ENCODE results near the gene SSBP2. TPM values are rescaled to one million over a fixed set of nuclear protein-coding genes. Genes with fewer than 3 reads are reported as not detected.

The SSBP2 gene
- total RNA-seq, 1 experiment from 2014 or later = 5.2 TPM

DNA sequence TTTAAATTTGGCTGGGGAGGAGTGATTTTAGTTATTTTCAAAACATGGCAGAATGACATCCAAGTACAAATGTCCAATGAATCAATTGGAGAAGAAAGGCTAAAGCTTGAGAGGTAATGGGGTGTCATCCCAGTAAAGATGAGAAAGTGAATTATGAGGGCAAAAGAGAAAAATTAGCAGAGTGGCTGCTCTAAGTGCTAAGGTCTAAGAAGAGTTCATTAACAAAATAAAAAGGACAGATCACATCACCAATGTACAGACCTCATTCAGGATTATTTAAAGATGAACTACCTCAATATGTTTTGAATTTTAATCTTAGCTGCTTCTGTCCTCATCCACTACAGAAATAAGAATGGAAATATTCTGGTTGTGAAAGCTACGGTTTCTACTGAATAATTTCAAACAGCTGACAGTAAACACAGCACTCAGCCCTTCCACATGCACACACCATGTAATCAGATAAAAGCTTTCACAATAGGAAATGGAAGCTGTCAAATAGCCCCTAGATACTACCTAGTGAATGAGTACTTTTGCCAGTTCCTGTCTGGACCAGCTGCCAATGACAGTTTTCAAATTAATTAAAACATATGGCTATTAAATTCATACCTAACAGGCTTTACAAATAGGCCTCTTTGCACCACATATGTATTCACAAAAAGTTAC, 171.5 kb downstream of the SSBP2 start:
- Histone ChIP-seq H3K9ac (ENCODE audit: low read length) (no peak overlapping the region), H2AFZ (ENCODE audit: low read depth, low read length, poor library complexity, severe bottlenecking) (no peak overlapping the region), H4K20me1 (ENCODE audit: insufficient read depth) (no peaks in the 10 kb centered on the region), H3K9me2 (ENCODE audit: insufficient read depth) (no peaks in the 10 kb centered on the region), H3K4me2 (ENCODE audit: low read length) (no peak overlapping the region), H3K27me3 (ENCODE audit: insufficient read depth, low read length) (no peaks in the 10 kb centered on the region), H3K4me1 (ENCODE audit: control insufficient read depth in 1 of 2, insufficient read depth in 2 of 2, low read length in 2 of 2) (no peaks in the 10 kb centered on the region), H3K36me3 (ENCODE audit: control insufficient read depth in 1 of 2, insufficient read depth in 2 of 2, low read length in 2 of 2) (no peaks in the 10 kb centered on the region), H3K27ac (ENCODE audit: low read depth, low read length) (no peak overlapping the region), H3K79me2 (ENCODE audit: insufficient read depth, low read length) (no peaks in the 10 kb centered on the region), H3K9me3 (ENCODE audit: control insufficient read depth in 1 of 2, insufficient read depth in 1 of 2, low read depth in 1 of 2, low read length in 2 of 2) (no peaks in the 10 kb centered on the region), H3K4me3 (replicated peaks in 1 of 2; ENCODE audit: low read depth in 1 of 2, low read length in 2 of 2) (no peak overlapping the region)
- POLR2A ChIA-PET = no interaction called here
- ATAC-seq = no peak
- intact Hi-C loops (cut with micrococcal nuclease) = no loop called here
- no peak for TF ChIP-seq CBX3 (IDR thresholded peaks at IDR 0.05; ENCODE audit: low read depth)
- BruUV-seq (replicated peaks) = no TSS peak
- RAD21 ChIA-PET (ENCODE audit: low non-redundant PET in 1 of 2, low total read pairs in 2 of 2, uncharacterized antibody in 2 of 2, unreplicated experiment in 2 of 2) = no interaction called here
- CTCF ChIA-PET = no interaction called here
- DNase-seq (ENCODE audit: low read depth, low spot score) = no peak

DNA sequence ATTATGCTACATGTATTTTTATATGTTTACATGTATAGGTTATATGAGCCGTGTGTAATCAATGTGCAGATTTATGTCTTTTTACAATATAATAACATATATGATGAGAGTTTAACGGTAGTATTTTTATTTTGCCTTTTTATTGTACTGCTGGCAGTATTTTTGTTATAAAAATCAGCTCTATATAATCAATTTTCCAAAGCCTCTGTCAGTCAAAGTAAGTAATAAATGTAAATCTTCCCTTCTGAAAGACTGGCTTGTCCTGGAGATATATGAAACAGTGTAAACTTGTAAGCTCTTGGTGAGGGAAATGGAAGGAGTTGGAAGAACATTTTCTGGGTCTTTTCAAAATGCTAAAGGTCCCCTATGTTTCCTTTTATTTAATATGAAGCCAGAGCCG, 173.8 kb downstream of the SSBP2 start:
- RAD21 ChIA-PET (ENCODE audit: low non-redundant PET in 1 of 2, low total read pairs in 2 of 2, uncharacterized antibody in 2 of 2, unreplicated experiment in 2 of 2) = no interaction called here
- Histone ChIP-seq H3K9me2 (ENCODE audit: insufficient read depth) (no peaks in the 10 kb centered on the region), H3K9ac (ENCODE audit: low read length) (no peak overlapping the region), H2AFZ (ENCODE audit: low read depth, low read length, poor library complexity, severe bottlenecking) (no peak overlapping the region), H3K79me2 (ENCODE audit: insufficient read depth, low read length) (no peaks in the 10 kb centered on the region), H3K27me3 (ENCODE audit: insufficient read depth, low read length) (no peaks in the 10 kb centered on the region), H4K20me1 (ENCODE audit: insufficient read depth) (no peaks in the 10 kb centered on the region), H3K27ac (ENCODE audit: low read depth, low read length) (no peak overlapping the region), H3K4me3 (replicated peaks in 1 of 2; ENCODE audit: low read depth in 1 of 2, low read length in 2 of 2) (no peak overlapping the region), H3K4me2 (ENCODE audit: low read length) (no peak overlapping the region), H3K36me3 (ENCODE audit: control insufficient read depth in 1 of 2, insufficient read depth in 2 of 2, low read length in 2 of 2) (no peaks in the 10 kb centered on the region), H3K9me3 (ENCODE audit: control insufficient read depth in 1 of 2, insufficient read depth in 1 of 2, low read depth in 1 of 2, low read length in 2 of 2) (no peaks in the 10 kb centered on the region), H3K4me1 (ENCODE audit: control insufficient read depth in 1 of 2, insufficient read depth in 2 of 2, low read length in 2 of 2) (no peaks in the 10 kb centered on the region)
- no TSS peak for BruUV-seq (replicated peaks)
- CTCF ChIA-PET = no interaction called here
- DNase-seq (ENCODE audit: low read depth, low spot score) (no peak), ATAC-seq (no peak)
- POLR2A ChIA-PET = no interaction called here
- intact Hi-C loops (cut with micrococcal nuclease) = no loop called here
- TF ChIP-seq ZFX (IDR thresholded peaks at IDR 0.05) (no peak), SIN3A (IDR thresholded peaks at IDR 0.05; ENCODE audit: low read depth) (no peak), CEBPB (IDR thresholded peaks at IDR 0.05; ENCODE audit: low read depth) (no peak), RAD21 (IDR thresholded peaks at IDR 0.05; ENCODE audit: low read depth) (no peak), ELF1 (IDR thresholded peaks at IDR 0.05; ENCODE audit: borderline replicate concordance, low read depth) (no peak), SRF (IDR thresholded peaks at IDR 0.05; ENCODE audit: low read depth) (no peak), FOSL1 (IDR thresholded peaks at IDR 0.05; ENCODE audit: low read depth) (no peak), EZH2phosphoT487 (IDR thresholded peaks at IDR 0.05; ENCODE audit: borderline replicate concordance) (no peak), CBX3 (IDR thresholded peaks at IDR 0.05; ENCODE audit: low read depth) (no peak), POLR2AphosphoS5 (IDR thresholded peaks at IDR 0.05; ENCODE audit: low read depth, low read length) (no peak), EGR1 (IDR thresholded peaks at IDR 0.05; ENCODE audit: low read depth) (no peak)
- TF ChIP-seq, protein P1, sequence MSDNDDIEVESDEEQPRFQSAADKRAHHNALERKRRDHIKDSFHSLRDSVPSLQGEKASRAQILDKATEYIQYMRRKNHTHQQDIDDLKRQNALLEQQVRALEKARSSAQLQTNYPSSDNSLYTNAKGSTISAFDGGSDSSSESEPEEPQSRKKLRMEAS (IDR thresholded peaks at IDR 0.05) = no peak
- TF ChIP-seq, protein P2, sequence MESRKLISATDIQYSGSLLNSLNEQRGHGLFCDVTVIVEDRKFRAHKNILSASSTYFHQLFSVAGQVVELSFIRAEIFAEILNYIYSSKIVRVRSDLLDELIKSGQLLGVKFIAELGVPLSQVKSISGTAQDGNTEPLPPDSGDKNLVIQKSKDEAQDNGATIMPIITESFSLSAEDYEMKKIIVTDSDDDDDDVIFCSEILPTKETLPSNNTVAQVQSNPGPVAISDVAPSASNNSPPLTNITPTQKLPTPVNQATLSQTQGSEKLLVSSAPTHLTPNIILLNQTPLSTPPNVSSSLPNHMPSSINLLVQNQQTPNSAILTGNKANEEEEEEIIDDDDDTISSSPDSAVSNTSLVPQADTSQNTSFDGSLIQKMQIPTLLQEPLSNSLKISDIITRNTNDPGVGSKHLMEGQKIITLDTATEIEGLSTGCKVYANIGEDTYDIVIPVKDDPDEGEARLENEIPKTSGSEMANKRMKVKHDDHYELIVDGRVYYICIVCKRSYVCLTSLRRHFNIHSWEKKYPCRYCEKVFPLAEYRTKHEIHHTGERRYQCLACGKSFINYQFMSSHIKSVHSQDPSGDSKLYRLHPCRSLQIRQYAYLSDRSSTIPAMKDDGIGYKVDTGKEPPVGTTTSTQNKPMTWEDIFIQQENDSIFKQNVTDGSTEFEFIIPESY (IDR thresholded peaks at IDR 0.05; ENCODE audit: extremely low read depth, insufficient replicate concordance, low read length) = no peak
- TF ChIP-seq, protein P3, sequence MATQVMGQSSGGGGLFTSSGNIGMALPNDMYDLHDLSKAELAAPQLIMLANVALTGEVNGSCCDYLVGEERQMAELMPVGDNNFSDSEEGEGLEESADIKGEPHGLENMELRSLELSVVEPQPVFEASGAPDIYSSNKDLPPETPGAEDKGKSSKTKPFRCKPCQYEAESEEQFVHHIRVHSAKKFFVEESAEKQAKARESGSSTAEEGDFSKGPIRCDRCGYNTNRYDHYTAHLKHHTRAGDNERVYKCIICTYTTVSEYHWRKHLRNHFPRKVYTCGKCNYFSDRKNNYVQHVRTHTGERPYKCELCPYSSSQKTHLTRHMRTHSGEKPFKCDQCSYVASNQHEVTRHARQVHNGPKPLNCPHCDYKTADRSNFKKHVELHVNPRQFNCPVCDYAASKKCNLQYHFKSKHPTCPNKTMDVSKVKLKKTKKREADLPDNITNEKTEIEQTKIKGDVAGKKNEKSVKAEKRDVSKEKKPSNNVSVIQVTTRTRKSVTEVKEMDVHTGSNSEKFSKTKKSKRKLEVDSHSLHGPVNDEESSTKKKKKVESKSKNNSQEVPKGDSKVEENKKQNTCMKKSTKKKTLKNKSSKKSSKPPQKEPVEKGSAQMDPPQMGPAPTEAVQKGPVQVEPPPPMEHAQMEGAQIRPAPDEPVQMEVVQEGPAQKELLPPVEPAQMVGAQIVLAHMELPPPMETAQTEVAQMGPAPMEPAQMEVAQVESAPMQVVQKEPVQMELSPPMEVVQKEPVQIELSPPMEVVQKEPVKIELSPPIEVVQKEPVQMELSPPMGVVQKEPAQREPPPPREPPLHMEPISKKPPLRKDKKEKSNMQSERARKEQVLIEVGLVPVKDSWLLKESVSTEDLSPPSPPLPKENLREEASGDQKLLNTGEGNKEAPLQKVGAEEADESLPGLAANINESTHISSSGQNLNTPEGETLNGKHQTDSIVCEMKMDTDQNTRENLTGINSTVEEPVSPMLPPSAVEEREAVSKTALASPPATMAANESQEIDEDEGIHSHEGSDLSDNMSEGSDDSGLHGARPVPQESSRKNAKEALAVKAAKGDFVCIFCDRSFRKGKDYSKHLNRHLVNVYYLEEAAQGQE (IDR thresholded peaks at IDR 0.05; ENCODE audit: low read depth) = no peak

Data from HCT116 (cell line).